Lower leg skin (tissue), 4 donors: ENCODE results near the gene CDS1. TPM values are rescaled to one million over a fixed set of nuclear protein-coding genes. Genes with fewer than 3 reads are reported as not detected.

Source experiments
- DNase-seq, 2 donors: peaks; one replicate each; pipeline ENCODE4 v3.0.0-alpha.2; 2019; ENCODE audit warnings: low spot score in 2 of 2
- H3K4me3 ChIP-seq: fragments of 200-600 bp; sonication (generic); 2 replicates; pipeline ENCODE4 v1.5.1; 2017; ENCODE audit warnings: mild to moderate bottlenecking, low read depth; ENCODE audit not compliant: poor library complexity, severe bottlenecking
- POLR2A ChIP-seq, 2 donors: fragments of 450-650 bp; IDR thresholded peaks; one replicate each; pipeline ENCODE4 v1.6.1; 2016 to 2017; ENCODE audit warnings: antibody characterized with exemption in 2 of 2, mild to moderate bottlenecking in 1 of 2, moderate library complexity in 1 of 2
- WGBS, 2 donors: methylation state at CpG; one replicate each; pipeline ENCODE4 v1.1.5; 2018; 5-methylcytosine and 5-hydroxymethylcytosine counted together
- intact Hi-C: fragments of 100-400 bp; cut with DNase I; formaldehyde crosslinking; loops from one replicate; pipeline ENCODE4 v1.15.0; 2023; ENCODE audit warnings: low total_unique reads
- total RNA-seq, 4 donors: library from RNA; depleted of rRNA; stranded (reverse); fragments of >200 nt; gene quantifications; one replicate each; pipeline ENCODE4 v1.1.0, GENCODE V29; 2016
- TF ChIP-seq, protein P1 (sequence below), 3 donors: fragments of 450-650 bp; IDR thresholded peaks; one replicate each; pipeline ENCODE4 v1.5.1; 2016; ENCODE audit warnings: antibody characterized with exemption in 3 of 3, mild to moderate bottlenecking in 3 of 3, moderate library complexity in 2 of 3

Gene CDS1
- total RNA-seq, 4 donors from 2014 or later = 29.3 to 35.8 (median 32.3) TPM

DNA sequence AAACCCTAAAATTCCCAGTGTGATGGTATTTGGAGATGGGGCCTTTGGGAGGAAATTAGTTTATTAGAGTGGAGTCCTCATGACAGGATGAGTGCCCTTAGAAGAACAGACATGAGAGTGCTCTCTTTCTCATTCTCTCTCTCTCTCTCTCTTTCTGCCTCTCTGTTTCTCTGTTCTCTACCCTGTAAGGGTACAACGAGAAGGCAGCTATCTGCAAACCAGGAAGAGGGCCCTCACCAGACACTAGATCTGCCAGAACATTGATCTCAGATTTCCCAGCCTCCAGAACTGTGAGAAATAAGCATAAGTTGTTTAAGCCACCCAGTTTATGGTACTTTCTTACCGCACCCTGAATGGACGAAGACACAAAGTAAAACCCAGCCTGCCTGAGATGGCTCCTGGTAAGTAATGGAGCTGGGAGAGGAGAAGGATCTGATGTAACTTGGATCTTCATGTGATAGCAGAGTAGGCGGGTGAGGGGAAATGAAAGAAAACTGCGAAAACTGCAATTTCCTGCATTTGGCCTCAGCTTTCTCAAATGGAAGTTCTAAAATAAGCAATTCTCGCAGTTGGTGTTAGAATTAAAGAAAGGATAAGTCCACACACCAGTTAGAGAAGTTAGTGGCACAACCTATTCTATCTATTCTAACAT, 8.7 kb upstream of the CDS1 start:
- intact Hi-C loops = no loop called here
- no peak for TF ChIP-seq POLR2A (IDR thresholded peaks at IDR 0.05)
- TF ChIP-seq, protein P1, sequence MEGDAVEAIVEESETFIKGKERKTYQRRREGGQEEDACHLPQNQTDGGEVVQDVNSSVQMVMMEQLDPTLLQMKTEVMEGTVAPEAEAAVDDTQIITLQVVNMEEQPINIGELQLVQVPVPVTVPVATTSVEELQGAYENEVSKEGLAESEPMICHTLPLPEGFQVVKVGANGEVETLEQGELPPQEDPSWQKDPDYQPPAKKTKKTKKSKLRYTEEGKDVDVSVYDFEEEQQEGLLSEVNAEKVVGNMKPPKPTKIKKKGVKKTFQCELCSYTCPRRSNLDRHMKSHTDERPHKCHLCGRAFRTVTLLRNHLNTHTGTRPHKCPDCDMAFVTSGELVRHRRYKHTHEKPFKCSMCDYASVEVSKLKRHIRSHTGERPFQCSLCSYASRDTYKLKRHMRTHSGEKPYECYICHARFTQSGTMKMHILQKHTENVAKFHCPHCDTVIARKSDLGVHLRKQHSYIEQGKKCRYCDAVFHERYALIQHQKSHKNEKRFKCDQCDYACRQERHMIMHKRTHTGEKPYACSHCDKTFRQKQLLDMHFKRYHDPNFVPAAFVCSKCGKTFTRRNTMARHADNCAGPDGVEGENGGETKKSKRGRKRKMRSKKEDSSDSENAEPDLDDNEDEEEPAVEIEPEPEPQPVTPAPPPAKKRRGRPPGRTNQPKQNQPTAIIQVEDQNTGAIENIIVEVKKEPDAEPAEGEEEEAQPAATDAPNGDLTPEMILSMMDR (IDR thresholded peaks at IDR 0.05) = no peak
- no peak overlapping the region for H3K4me3 ChIP-seq
- DNase-seq = no peak
- 88 to 90% methylated on average over 6 of the region's 6 CpGs for WGBS, 2 donors

DNA sequence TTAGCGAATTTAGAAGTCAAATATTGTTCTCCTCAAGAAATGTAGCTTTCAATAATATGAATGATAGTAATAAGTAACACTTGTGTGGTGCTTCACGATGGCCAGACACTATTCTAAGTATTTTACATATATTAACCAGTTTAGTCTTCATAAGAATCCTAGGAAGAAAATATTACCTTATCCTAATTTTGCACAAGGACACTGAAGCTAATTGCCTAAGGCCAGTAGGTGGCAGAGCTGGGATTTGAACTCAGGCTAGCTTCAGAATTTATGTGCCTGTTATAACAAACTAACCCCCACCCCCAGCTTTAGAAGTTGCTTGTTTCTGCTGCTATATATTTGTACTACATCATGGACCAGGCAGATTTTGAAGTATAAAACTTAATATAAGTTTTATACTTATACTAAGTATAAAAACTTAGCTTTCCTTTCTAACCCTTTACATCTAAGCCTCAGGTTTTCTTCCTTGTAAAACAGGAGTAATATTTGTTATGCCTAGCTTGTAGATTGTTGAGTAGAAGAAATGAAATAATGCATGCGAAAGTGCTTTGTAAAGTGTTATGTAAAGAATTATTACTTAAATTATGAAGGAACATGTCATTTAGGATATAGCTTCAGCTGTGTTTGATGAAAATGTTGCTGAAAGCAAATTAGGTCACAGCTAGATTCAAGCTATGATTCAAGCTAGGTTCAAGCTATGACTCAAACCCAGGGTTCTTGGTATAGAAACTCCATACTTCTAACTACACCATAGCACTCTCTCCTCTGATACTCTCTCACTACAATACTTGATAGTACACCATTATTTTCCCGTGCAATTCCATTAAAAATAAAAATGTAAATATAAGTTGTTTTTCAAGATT, 4.2 kb upstream of the CDS1 start:
- DNase-seq = no peak
- no peak for TF ChIP-seq POLR2A (IDR thresholded peaks at IDR 0.05)
- TF ChIP-seq, protein P1 (IDR thresholded peaks at IDR 0.05) = no peak
- intact Hi-C loops = no loop called here
- no peak overlapping the region for H3K4me3 ChIP-seq
- WGBS, 2 donors = 70 to 71% methylated on average over 4 of the region's 4 CpGs

DNA sequence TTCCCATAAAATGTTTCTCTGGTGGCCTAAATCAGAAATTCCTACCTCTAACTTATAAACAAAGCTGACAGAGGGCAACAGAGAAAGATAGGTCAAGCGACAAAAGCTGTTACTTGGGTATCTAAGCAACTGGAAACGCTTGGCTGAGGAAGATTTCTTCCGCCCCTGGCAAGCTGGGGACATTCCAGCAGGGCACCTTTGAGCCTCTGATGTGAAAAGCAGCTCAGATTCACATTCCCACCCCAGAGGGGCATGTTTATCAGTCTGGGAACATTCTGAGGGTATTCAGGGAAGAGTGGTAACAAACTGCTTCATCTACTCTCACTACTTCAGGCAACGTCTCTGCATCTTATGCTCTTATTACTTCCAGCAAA, 3.5 kb upstream of the CDS1 start:
- 64 to 72% methylated on average over 4 of the region's 4 CpGs for WGBS, 2 donors
- no peak overlapping the region for H3K4me3 ChIP-seq
- TF ChIP-seq, protein P1 (IDR thresholded peaks at IDR 0.05) = no peak
- TF ChIP-seq POLR2A (IDR thresholded peaks at IDR 0.05) = no peak
- intact Hi-C loops = no loop called here
- DNase-seq = no peak

DNA sequence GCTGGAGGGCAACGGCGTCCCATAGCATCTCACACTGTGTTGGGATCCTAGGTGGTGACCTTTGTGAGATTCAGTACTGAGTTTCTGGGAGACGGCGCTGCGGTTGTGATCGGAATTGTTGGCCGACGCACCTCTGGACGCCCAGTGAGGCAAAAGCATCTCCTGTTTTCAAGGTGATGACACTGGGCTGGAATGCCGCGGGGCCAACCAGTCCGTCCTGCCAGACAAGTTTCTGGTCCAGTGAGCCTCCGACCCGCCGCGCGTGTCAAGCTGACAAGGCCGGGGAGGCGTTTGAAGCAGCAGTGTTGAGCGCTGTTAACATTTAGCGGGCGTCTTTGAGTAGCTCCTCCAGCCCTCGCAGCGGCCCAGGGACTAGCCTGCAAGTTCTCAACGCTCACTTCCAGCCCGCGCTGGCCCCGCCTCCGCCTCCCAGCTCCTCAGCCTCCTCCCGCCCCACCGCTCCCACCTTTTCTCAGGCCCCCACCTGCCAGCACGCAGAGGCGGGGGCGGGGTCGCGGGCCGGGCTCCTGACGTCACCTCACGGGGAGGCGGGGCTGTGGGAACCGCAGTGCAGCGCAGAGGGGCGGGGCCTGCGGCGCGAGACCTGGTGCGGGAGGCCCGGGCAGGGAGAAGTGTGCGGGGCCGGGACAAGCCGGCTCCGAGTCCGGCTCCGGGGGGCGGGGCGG, 482 bp upstream of the CDS1 start:
- peak; percentile 89 to 98 for DNase-seq
- 3 to 6% methylated on average over 23 to 33 of the region's 56 CpGs for WGBS, 2 donors
- TF ChIP-seq POLR2A (IDR thresholded peaks at IDR 0.05) = no peak
- TF ChIP-seq, protein P1 (IDR thresholded peaks at IDR 0.05) = no peak
- peak overlapping the region; percentile 60 for H3K4me3 ChIP-seq
- intact Hi-C loops = no loop called here

DNA sequence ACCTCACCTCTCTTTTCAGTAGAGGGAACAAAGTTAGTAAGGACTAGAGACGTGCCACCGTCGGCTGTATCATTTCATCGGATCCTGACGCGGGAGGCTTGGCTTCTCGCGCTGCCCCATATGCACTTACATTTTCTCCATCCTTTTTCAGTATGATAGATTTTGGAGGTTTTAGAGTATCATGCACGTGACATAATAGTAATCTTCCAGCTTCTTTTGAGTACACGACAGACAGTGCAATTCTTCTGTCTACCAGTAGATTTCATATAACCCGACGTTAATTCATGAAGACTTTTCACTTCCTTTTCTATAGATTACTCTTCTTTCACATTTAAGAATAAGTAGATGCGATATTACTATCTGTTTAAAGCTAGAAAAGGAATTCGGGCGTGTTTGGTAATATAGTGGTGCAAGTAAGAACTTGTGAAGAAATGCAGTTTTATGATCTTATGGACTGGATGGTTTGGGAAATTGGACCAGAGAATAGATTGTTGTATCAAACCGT, 1.0 kb downstream of the CDS1 start:
- intact Hi-C loops = no loop called here
- TF ChIP-seq, protein P1 (IDR thresholded peaks at IDR 0.05) = no peak
- no peak for TF ChIP-seq POLR2A (IDR thresholded peaks at IDR 0.05)
- peak overlapping the region; percentile 60 for H3K4me3 ChIP-seq
- no peak for DNase-seq
- 10 to 11% methylated on average over 16 of the region's 16 CpGs for WGBS, 2 donors
